GM21786 (cell line): ENCODE data around the gene IL2RG.

Experiments used
- ATAC-seq: cut with Tn5 transposase; IDR thresholded peaks from one replicate; pipeline ENCODE4 v1.9.1; 2021; ENCODE audit not compliant: unreplicated experiment

The IL2RG gene

DNA sequence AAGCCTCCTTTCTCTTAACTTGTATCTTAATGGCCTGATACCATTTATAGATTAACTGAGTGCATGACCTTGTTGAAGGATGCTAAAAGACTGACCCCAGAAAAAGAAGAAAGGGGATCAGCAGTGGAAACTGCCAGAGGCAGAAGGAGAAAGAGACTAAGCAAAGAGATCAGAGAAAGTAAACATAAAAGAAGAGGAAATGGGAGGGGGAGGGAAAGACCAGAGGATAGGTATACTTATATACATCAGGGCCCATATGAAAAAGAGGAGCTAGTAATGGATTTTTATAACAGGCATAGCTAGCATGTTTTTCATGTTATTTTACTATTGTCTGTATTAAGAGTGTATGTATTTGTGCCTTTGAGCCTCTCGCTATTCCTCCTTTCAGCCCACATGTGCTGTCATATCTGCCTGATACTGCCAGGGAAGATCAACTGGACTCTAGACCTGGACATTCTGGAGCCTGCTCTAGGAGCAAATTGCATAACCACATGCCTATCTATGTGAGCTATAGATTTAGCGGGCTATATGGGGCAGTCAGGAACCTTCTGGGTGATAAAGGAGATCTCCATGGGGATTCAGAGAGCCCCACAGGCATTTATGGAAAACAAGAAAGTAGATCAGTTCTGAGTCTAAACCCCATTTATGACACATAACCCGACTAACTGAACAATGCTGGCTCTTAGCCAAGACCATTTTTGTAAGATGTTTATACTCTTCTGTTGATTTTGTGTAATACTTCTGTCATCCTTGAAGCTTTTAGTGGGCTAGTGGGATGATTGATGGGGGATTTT, 29.9 kb downstream of the IL2RG start:
- ATAC-seq = no peak

DNA sequence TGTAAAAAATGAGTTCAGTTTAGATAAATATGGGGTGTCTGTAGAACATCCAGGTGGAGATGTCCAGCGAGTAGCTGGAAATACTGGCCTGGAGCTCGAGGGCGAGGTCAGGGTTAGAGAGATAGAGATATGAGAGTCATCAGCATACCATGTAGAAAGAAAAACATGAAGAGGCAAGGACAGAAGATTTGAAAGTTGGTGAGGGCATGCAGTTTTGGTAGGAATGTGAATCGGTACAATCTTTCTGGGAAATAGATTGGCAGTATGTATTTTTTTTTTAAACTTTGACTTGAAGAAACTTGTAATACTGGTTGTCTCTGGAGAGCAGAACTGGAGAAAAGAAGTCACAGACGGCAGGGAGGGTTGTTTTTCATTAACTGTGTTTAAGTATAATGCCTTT, 40.8 kb downstream of the IL2RG start:
- no peak for ATAC-seq

DNA sequence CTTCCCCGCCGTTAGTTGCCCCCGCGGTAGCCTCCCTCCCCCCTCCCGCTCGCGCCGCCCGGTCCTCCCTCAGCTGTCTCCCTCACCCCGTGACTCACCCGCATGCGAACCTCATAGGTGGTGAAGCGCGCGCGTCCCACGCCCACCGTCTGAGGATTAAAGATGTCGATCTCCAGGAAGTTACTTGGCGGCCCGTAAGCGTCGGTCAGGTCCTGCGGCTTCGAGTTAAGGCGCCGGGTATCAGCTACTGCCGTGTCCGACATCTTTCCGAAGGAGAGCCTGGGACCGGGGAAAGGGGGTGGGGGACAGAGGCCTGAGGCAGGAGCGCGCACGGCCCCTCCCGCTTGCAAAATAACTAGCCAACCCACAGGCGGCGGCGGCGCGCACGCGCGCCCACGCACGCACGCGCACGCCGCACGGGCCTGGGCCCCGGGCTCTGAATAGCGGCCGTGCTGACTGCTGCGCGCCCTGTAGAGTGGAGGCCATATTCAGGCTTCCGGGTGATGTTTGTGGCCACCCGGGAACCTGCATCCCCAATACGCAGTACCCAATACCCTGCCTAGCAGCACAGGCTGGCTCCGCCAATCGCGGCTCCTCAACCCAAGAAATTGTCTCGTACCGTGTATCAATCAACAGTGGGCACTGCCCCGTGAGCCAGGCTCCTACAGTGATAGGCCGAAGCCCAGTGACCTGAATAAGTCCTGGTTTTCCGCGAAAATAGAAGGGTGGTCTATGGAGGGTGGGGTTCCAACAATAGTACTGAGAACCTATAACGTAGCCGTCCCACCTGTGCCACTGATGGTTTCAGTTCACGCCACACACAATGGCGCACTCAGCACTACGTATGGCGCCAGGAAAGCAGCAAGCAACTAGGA, 43.1 kb downstream of the IL2RG start, which contains the start of gene SNX12:
TSS of gene SNX12 (minus strand) at position 291 of the 875 bp plus-strand sequence. CDS start at position 263, 28 bp downstream.
- peak; percentile 99 for ATAC-seq

DNA sequence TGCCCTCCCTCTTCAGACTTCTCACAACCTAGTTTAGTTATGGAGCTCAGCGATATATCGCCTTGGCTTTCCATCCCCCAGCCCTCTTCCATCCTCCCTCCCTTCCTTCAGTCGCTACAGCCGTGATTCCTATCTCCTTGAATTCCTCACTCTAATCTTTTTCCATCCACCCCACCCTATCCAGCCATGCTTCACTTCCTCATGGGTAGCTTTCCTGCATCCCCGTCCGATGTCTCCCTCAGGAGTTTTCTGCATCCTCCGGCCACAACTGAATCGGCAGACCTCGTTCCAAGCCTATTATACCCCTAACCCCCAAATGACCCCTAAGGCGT, 43.7 kb downstream of the IL2RG start:
- ATAC-seq = no peak

DNA sequence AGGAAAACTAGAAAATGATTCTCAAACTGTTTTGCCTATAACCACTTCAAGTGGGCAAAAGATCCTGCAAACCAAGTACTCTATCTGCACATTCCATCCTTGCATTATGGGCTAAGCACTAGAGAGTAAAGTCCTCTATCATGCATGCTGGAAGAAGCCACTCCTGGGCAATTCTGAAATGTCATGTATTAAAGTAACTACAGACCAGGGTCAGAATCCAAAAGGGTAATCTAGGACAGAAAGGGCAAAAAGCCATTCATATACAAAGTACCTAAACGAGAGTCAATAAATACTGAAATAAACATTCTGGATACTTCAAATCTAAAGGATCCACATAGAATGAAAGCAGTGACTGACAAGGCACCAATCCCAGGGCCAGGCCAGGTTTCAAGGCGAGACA, 44.3 kb downstream of the IL2RG start:
- ATAC-seq = no peak

DNA sequence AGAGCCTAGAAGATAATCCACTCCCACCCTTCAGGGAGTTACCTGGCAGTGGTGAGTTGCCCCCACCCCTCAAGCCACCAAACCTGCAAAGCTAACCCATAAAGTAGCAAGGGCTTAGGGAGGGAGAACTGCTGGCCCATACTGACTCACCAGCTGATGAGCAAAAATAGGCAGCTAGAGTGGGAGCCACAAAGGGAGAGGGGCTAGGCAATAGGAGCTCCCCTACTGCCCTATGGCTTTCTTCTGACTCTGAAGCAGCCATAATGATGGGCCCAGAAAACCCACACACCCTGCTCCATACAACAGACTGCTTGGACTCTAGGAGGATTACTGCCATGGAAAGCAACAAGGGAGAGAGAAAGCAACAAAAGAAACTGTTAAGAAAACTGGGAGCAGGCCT, 51.2 kb downstream of the IL2RG start:
- no peak for ATAC-seq

DNA sequence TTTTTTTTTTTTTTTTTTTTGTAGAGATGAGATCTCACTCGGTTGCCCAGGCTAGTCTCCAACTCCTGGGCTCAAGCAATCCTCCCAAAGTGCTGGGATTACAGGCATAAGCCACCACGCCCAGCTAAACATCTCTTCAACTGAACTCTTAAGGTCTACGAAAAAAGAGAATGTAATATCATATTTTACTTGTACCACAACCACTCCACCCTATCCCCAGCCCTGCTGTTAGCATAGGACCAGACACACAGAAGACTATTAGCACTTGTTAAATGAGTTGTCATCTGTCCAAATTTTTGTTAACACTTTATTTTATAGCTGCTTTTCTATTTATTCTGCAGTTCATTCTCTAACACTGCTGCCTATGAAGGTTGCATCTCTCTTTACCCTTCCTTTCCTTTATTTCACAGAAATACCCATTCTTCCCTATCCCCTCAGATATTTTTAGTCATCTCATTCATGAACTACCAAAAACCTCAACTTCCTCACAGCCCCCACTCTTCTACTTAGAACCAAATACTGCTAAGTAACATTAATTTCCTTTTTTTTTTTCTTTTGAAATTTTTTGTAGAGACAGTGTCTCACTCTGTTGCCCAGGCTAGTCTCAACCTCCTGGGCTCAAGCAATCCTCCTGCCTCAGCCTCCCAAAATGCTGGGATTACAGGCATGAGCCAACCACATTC, 53.4 kb downstream of the IL2RG start:
- no peak for ATAC-seq
